K562 (cell line): ENCODE measurements around the gene C17orf113.

Source experiments
- CBX5 ChIP-seq: IDR thresholded peaks from 2 replicates; pipeline ENCODE4 v1.6.1; 2014; ENCODE audit warnings: low read depth, borderline replicate concordance
- EZH2 ChIP-seq: IDR thresholded peaks from 2 replicates; pipeline ENCODE4 v1.6.1; 2012; ENCODE audit warnings: low read depth, mild to moderate bottlenecking, inconsistent platforms, low read length, borderline replicate concordance
- MEF2A ChIP-seq: IDR thresholded peaks from 2 replicates; pipeline ENCODE4 v1.6.1; 2011; ENCODE audit warnings: low read depth, mild to moderate bottlenecking, low read length, moderate library complexity; ENCODE audit not compliant: control insufficient read depth
- PHF21A ChIP-seq: fragments of 450-650 bp; IDR thresholded peaks from 2 replicates; pipeline ENCODE4 v1.6.1; 2017; ENCODE audit warnings: low read depth, borderline replicate concordance
- PRDM10 ChIP-seq: fragments of 450-650 bp; IDR thresholded peaks from 2 replicates; pipeline ENCODE4 v1.6.1; 2018; ENCODE audit not compliant: partially characterized antibody

GRCh38 chr17:42096360-42097111 lies 46.1 kb upstream of the C17orf113 start:
- no peak for TF ChIP-seq CBX5
- TF ChIP-seq MEF2A = no peak
- no peak for TF ChIP-seq PRDM10
- TF ChIP-seq EZH2 = no peak
- no peak for TF ChIP-seq PHF21A
